ENCODE data around the gene MBD1.
"Not testable (repeated sequence)": the region's sequence is repeated elsewhere in the genome, so short reads cannot be mapped to it uniquely, and the experiment has no call there.

The MBD1 gene, protein sequence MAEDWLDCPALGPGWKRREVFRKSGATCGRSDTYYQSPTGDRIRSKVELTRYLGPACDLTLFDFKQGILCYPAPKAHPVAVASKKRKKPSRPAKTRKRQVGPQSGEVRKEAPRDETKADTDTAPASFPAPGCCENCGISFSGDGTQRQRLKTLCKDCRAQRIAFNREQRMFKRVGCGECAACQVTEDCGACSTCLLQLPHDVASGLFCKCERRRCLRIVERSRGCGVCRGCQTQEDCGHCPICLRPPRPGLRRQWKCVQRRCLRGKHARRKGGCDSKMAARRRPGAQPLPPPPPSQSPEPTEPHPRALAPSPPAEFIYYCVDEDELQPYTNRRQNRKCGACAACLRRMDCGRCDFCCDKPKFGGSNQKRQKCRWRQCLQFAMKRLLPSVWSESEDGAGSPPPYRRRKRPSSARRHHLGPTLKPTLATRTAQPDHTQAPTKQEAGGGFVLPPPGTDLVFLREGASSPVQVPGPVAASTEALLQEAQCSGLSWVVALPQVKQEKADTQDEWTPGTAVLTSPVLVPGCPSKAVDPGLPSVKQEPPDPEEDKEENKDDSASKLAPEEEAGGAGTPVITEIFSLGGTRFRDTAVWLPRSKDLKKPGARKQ

GRCh38 chr18:50281295-50281971 is at the start of gene MBD1:
MBD1 (minus strand) TSS chr18:50281523; CDS start chr18:50279992, 1,531 bp downstream.
- DNase-seq, result peak; percentile 90

- DNase-seq, result no peak
Measured at GRCh38 chr18:50330176-50330575, 48.9 kb upstream of the MBD1 start.

DNA sequence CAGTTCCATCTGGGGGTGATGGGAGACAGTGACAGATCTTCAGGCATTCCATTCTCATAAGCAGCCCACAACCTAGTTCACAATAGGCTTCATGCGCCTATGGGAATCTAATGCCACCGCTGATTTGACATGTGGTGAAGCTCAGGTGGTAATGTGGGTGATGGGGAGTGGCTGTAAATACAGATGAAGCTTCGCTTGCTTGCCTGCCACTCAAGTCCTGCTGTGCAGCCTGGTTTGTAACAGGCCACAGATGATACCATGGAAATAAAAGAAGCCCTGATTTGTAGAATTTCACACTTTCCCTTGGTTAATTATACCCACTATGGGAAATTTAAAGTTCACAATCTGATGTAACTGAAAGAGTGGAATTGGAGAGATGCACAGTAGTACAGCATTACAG is 46.7 kb upstream of the MBD1 start:
- no peak for DNase-seq

DNA sequence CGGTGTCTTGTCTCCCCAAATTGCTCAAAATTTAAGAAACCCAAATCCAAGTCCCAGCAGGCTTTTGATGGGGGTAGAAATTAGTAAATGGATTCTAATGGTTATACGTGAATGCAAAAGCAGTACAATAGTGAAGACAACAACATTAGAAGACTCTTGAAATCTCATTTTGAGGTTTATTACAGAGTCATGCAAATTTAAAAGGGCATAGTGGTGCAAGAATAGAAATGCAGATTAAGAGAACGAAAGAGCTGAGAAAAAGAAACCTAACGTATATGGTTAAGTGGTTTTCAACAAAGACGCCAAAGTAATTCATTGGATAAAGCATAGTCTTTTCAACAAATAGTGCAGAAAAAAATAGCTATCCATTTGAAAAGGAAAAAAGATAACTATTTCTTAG is 39.4 kb upstream of the MBD1 start:
- no peak for DNase-seq

DNA sequence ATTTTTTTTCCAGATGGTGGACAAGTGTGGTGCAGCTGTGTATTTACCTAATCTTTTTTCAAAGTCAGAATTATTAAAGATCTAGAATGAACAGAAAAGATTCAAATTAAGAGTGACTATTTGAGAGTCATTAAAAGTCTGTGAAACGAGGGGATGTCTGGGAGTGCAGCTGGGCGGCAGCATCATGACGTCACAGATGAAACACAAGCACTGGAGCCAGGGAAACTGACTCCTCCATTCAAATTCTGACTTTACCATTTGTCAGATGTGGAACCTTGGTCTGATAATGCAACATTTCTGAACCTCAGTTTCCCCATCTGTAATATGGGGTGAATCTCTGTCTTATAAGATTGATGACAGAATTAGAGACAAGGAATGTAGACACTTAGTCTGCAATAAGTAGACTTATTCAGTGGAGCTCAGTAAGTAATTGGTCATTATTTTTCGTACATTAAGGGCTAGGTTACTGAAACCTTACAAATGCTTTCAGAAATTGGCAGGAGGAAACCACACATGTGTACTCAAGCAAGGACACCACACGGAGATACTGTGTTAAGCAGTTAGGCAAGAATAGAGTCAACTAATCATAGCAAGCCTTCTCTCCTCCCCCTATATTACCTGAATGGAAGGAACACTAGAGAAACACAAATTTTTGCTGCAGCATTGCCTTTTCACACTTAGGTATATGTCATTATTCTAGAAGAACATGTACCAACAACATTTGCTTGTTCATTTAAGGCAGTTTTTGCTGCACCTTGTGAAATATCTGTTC is 34.0 kb upstream of the MBD1 start:
- DNase-seq, result no peak

DNA sequence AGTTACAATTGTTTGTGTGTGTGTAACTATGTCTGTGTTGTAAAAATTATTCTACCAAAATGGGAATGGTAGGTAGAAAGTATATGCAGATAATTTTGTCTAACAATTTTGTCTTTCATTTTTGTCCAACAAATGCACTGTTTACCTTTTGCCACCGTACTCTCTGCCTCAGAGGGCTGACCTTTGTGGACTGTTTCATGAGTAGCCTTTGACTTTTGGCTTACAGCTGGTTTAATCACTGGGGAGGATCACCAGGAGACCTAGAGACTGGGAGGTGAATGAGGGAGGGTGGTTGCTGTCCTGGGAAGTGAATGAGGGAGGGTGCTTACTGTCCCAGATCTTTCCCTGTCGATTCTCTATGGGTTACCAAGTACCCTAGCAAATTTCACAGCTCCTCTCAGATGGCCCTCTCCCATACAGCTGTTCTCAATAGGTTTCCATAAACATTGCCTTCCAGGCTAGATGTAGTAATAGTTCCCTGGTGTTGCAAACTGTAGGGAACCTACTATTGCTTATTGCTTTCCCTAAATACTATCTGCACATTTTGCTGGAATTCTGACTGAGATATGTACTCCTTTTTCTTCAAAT is 32.6 kb upstream of the MBD1 start:
- no peak for DNase-seq

GRCh38 chr18:50313031-50313607 is 31.8 kb upstream of the MBD1 start:
- no peak for DNase-seq

- no peak for DNase-seq
Measured at GRCh38 chr18:50312296-50313030, 31.1 kb upstream of the MBD1 start.

GRCh38 chr18:50311650-50312049 is 30.3 kb upstream of the MBD1 start:
- DNase-seq, result no peak

GRCh38 chr18:50310080-50310479 is 28.8 kb upstream of the MBD1 start:
- DNase-seq, result no peak

DNA sequence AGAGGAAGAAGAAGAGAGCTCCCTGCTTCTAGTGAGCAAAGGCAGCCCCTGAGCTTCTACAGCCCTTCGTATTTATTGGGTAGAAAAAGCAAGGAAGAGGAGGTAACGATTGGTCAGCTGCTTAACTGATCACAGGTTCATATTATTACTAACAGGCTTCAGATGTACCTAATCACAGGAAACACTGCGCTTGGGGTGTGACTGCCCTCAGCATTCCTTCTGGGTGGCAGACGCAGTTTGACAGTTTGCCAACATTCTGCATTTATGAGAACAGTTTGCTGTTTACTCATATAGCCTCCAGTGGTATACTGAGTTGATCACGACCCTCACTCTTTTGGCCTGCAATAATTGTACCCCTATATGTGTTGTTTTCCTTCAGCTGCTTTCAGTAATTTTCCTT is 27.5 kb upstream of the MBD1 start:
- not testable (repeated sequence) for DNase-seq

DNA sequence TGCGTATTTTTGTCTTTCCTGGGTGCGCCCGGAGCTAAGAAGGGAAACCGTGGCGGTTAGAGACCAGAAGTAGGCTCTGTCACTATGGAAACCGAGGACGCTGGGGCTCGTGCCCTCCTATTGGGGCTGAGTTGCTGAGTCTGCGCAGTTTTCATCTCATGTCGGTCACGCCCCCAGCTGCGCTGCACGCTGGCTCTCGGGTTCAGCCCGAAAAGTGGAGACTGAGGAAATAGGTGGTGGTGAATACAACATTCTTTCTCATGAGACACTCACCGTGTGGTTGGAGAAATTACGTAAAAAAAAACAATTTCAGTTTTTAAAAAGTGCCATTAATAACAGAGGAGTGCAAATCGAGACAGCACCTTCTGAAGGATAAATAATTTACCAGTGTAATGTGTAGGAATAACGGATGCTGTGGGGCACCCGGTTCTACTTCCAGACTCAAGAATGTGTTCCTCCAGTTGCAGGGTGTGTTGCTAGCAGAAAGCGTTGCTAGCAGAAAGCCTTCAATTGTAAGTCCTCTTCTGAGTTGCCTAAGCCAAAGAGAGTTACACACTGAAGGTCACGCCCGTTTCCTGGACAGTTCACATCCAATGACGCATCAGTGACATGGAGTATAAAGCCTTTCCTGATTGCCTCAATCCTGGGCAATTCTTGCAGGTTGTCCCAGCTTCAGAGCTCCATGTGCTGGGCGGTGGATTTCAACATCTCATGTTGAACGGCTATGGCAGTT is 26.6 kb upstream of the MBD1 start:
- peak; percentile 84 for DNase-seq

GRCh38 chr18:50307400-50307737 is 26.0 kb upstream of the MBD1 start:
- no peak for DNase-seq

- DNase-seq, result no peak
Measured at GRCh38 chr18:50306944-50307343, 25.6 kb upstream of the MBD1 start.

DNA sequence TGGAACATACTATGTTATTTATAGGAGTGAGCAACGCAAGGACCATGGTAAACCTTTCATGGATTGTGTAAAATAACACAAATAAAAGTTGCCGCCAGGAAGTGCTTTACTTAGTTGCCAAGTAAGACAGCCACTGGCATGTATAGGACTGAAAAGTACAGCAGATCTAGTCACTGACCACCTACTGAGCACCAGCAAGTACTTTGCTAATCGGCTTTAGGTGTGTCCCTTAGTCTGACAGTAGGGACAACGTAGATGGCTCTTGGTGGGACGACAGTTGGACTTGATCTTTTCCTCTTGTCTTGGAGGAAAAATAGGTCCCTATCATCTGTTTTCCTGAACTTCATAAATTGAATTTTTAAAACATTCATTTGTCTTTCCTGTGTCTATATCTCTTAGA is 19.8 kb upstream of the MBD1 start:
- no peak for DNase-seq

DNA sequence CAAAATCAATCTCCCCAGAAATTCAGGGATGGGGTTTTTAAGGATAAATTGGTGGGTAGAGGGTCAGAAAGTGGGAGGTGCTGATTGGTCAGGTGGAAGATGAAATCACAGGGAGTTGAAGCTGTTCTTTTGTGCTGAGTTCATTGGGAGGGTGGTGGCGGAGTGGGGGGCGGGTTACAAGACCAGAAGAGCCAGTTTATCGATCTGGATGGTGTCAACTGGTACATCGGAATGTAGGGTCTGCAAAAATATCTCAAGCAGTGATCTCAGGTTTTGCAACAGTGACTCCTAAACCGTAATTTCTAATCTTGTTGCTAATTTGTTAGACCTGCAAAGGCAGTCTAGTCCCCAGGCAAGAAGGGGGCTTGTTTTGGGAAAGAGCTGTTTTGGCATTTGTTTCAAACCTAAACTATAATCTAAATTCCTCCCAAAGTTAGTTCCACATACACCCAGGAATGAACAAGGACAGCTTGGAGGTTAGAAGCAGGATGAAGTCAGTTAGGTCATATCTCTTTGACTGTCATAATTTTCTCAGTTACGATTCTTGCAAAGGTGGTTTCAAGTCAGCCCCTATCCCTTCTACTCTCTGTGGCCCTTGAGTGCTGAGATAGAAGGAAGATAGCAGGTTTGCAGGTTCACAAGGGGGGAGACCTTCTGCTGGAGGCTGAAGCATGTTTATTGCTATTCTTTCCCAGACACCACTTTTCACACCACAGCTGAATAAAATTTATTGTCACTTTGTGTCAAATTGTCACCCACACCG is 18.5 kb upstream of the MBD1 start:
- DNase-seq, result no peak

- no peak for DNase-seq
Measured at GRCh38 chr18:50298443-50299284, 17.3 kb upstream of the MBD1 start.

DNA sequence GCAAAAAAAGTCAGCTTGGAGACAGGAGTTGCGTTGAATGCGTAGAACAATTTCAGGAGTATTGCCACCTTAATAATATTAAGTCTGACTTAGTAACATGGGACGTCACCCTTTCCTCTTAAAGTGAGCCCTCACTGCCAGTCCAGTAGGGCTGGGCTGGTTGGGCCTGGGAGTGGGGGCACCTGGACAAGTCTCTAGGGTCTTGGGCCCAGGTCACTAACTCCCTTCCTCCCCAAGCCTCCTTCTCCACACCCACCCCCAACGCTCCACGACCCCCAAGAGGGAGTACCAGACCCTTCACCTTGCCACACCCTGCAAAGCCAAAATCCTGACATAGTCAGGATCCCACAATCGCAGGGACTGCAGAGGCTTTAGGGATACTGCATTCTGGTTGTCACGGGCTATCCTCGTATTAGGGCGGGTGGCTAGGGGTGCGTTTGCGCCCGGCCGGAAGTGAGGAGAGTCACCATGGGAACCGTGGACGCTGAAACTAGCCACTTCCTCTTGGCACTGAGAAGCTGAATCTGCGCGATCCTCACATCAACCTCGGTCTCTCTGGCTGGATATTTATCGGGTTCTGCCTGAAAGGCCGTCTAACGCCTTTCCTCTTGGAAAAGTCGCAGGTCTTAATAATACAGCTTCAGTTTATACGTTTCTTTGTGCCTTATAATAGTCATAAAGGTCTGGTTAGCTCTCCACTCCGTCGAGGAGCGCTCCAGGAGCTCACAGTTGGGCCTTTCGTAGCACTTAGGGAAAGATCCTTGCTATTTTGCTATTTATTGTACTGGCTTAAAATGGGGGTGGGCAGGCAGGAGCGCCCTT is 16.5 kb upstream of the MBD1 start:
- DNase-seq, result peak; percentile 31

Data from activated T-cell treated with anti-CD3 and anti-CD28 coated beads for 4 hours (primary cell).